Cardiac muscle cell (in vitro differentiated cells and primary cell): ENCODE measurements around the gene BAD. TPM values are rescaled to one million over a fixed set of nuclear protein-coding genes. Genes with fewer than 3 reads are reported as not detected.
"Not testable (repeated sequence)": the region's sequence is repeated elsewhere in the genome, so short reads cannot be mapped to it uniquely, and the experiment has no call there.

ENCODE experiments used
- DNase-seq, 2 donors: peaks; one replicate each; pipeline versions ENCODE4 v3.0.0 to v3.0.0-alpha.2; 2010 to 2017; ENCODE audit warnings: low read depth in 1 of 2, low spot score in 1 of 2
- H3K27ac ChIP-seq: fragments of 200-600 bp; sonication (generic); 2 replicates; pipeline ENCODE4 v1.5.1; 2016
- H3K27me3 ChIP-seq: fragments of 200-600 bp; sonication (generic); 2 replicates; pipeline ENCODE4 v1.6.0; 2016; ENCODE audit warnings: control low read depth
- H3K36me3 ChIP-seq: fragments of 200-600 bp; sonication (generic); 2 replicates; pipeline ENCODE4 v1.5.1; 2016; ENCODE audit warnings: control low read depth
- H3K4me1 ChIP-seq: fragments of 200-600 bp; sonication (generic); 2 replicates; pipeline ENCODE4 v1.8.1; 2017; ENCODE audit warnings: low read depth, mild to moderate bottlenecking, mixed run types
- H3K4me3 ChIP-seq: fragments of 200-600 bp; sonication (generic); 2 replicates; pipeline ENCODE4 v1.5.1; 2016; ENCODE audit warnings: mild to moderate bottlenecking
- H3K9me3 ChIP-seq: fragments of 200-600 bp; sonication (generic); 2 replicates; pipeline ENCODE4 v1.5.1; 2017; ENCODE audit warnings: low read depth, mild to moderate bottlenecking, control low read depth
- polyA plus RNA-seq: library from polyadenylated mRNA; unstranded; fragments of >200 nt; fragmentation: Nextera tagmentation; extraction: Ambion mirVana; gene quantifications from 2 replicates; pipeline ENCODE4 v1.2.1, GENCODE V29; 2016
- total RNA-seq: library from RNA; depleted of rRNA; stranded (reverse); fragments of >200 nt; gene quantifications from 2 replicates; pipeline ENCODE4 v1.2.3, GENCODE V29; 2016
- TF ChIP-seq, protein P1 (sequence below): IDR thresholded peaks from 2 replicates; pipeline ENCODE4 v1.5.1; 2012; ENCODE audit warnings: low read depth, mild to moderate bottlenecking, low read length

BAD gene
- total and polyA plus RNA-seq, 2 experiments from 2014 or later = 155 to 195 TPM

GRCh38 chr11:64316672-64317324 is 32.3 kb upstream of the BAD start:
- DNase-seq = peak in 1 of 2 donors; percentile 15
- TF ChIP-seq, protein P1, sequence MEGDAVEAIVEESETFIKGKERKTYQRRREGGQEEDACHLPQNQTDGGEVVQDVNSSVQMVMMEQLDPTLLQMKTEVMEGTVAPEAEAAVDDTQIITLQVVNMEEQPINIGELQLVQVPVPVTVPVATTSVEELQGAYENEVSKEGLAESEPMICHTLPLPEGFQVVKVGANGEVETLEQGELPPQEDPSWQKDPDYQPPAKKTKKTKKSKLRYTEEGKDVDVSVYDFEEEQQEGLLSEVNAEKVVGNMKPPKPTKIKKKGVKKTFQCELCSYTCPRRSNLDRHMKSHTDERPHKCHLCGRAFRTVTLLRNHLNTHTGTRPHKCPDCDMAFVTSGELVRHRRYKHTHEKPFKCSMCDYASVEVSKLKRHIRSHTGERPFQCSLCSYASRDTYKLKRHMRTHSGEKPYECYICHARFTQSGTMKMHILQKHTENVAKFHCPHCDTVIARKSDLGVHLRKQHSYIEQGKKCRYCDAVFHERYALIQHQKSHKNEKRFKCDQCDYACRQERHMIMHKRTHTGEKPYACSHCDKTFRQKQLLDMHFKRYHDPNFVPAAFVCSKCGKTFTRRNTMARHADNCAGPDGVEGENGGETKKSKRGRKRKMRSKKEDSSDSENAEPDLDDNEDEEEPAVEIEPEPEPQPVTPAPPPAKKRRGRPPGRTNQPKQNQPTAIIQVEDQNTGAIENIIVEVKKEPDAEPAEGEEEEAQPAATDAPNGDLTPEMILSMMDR = no peak
- Histone ChIP-seq H3K27ac (peak overlapping the region; percentile 95), H3K4me3 (peak overlapping the region; percentile 60), H3K9me3 (no peaks in the 10 kb centered on the region), H3K4me1 (peaks cover 6% of the 10 kb centered on the region), H3K27me3 (no peaks in the 10 kb centered on the region), H3K36me3 (peaks cover 5% of the 10 kb centered on the region)

- peak overlapping the region; percentile 95 for H3K27ac ChIP-seq
- H3K9me3 ChIP-seq, H3K4me1 ChIP-seq, DNase-seq, H3K27me3 ChIP-seq, H3K36me3 ChIP-seq: not testable (repeated sequence)
- peak overlapping the region; percentile 60 for H3K4me3 ChIP-seq
Measured at GRCh38 chr11:64315667-64316526, 31.4 kb upstream of the BAD start.

GRCh38 chr11:64314805-64315561 is 30.5 kb upstream of the BAD start:
- Histone ChIP-seq H3K36me3 (peaks cover 5% of the 10 kb centered on the region), H3K4me3 (no peak overlapping the region), H3K4me1 (peaks cover 6% of the 10 kb centered on the region), H3K27me3 (no peaks in the 10 kb centered on the region), H3K27ac (no peak overlapping the region), H3K9me3 (no peaks in the 10 kb centered on the region)
- TF ChIP-seq, protein P1 = no peak
- no peak for DNase-seq

- H3K9me3 ChIP-seq = no peaks in the 10 kb centered on the region
- TF ChIP-seq, protein P1 = peak; percentile 19
- no peak overlapping the region for H3K4me3 ChIP-seq
- H3K4me1 ChIP-seq = peaks cover 5% of the 10 kb centered on the region
- H3K27me3 ChIP-seq = no peaks in the 10 kb centered on the region
- H3K27ac ChIP-seq = no peak overlapping the region
- H3K36me3 ChIP-seq = peaks cover 5% of the 10 kb centered on the region
- DNase-seq = no peak
Measured at GRCh38 chr11:64314146-64314804, 29.8 kb upstream of the BAD start.

GRCh38 chr11:64313491-64314145 is 29.2 kb upstream of the BAD start:
- no peak overlapping the region for H3K4me3 ChIP-seq
- no peaks in the 10 kb centered on the region for H3K4me1 ChIP-seq
- H3K27me3 ChIP-seq = no peaks in the 10 kb centered on the region
- TF ChIP-seq, protein P1 = no peak
- peaks cover 5% of the 10 kb centered on the region for H3K36me3 ChIP-seq
- peak in 1 of 2 donors; percentile 42 for DNase-seq
- no peaks in the 10 kb centered on the region for H3K9me3 ChIP-seq
- no peak overlapping the region for H3K27ac ChIP-seq
